HepG2 (cell line): ENCODE measurements around the gene RARA. TPM values are rescaled to one million over a fixed set of nuclear protein-coding genes. Genes with fewer than 3 reads are reported as not detected.

Experiments
- CBX2 ChIP-seq, 2 experiments: fragments of 200-600 bp in 1 of 2; sonication (generic); formaldehyde crosslinking in 1 of 2; IDR thresholded peaks; 2 replicates each; pipeline versions ENCODE4 v1.7.0 to v1.8.1; 2018 to 2022; ENCODE audit warnings: low read depth in 2 of 2, low read length in 1 of 2, mild to moderate bottlenecking in 1 of 2, missing genetic modification reagents in 1 of 2
- CEBPG ChIP-seq: IDR thresholded peaks from 2 replicates; pipeline ENCODE4 v1.6.1; 2016
- DPF2 ChIP-seq: sonication (generic); formaldehyde crosslinking; IDR thresholded peaks from 2 replicates; pipeline ENCODE4 v1.4.0; 2020; ENCODE audit warnings: mild to moderate bottlenecking, low read depth, missing genetic modification reagents, borderline replicate concordance
- EP300 ChIP-seq, 3 experiments: sonication (generic) in 1 of 3; formaldehyde crosslinking in 1 of 3; IDR thresholded peaks; 2 replicates each; pipeline versions ENCODE4 v1.5.1 to v1.6.1; 2011 to 2020; ENCODE audit warnings: low read depth in 2 of 3, low read length in 2 of 3, borderline replicate concordance in 1 of 3, improper control_type of control experiment in 1 of 3, mild to moderate bottlenecking in 1 of 3, missing genetic modification reagents in 1 of 3, moderate library complexity in 1 of 3
- FOXA1 ChIP-seq, 2 experiments: fragments of 450-650 bp in 1 of 2; sonication (generic) in 1 of 2; formaldehyde crosslinking in 1 of 2; IDR thresholded peaks; 2 replicates each; pipeline versions ENCODE4 v1.4.0 to v1.6.1; 2016 to 2020; ENCODE audit warnings: missing genetic modification reagents in 1 of 2
- FOXC1 ChIP-seq: sonication (generic); formaldehyde crosslinking; IDR thresholded peaks from 2 replicates; pipeline ENCODE4 v1.8.0; 2022; ENCODE audit warnings: mild to moderate bottlenecking, missing genetic modification reagents, borderline replicate concordance
- HNRNPLL ChIP-seq: fragments of 200-400 bp; formaldehyde crosslinking; IDR thresholded peaks from 2 replicates; pipeline ENCODE4 v1.6.1; 2017; ENCODE audit warnings: mild to moderate bottlenecking, low read depth, low read length; ENCODE audit not compliant: poor library complexity, severe bottlenecking
- IKZF5 ChIP-seq: IDR thresholded peaks from 2 replicates; pipeline ENCODE4 v1.6.1; 2018; ENCODE audit warnings: missing genetic modification reagents, mild to moderate bottlenecking, missing compliant biosample characterization
- MIXL1 ChIP-seq: IDR thresholded peaks from 2 replicates; pipeline ENCODE4 v1.6.1; 2016
- NCOA2 ChIP-seq: sonication (generic); formaldehyde crosslinking; IDR thresholded peaks from 2 replicates; pipeline ENCODE4 v1.8.0; 2022; ENCODE audit warnings: inconsistent platforms
- NFE2 ChIP-seq: sonication (generic); formaldehyde crosslinking; IDR thresholded peaks from 2 replicates; pipeline ENCODE4 v1.4.0; 2020; ENCODE audit warnings: missing genetic modification reagents
- PRMT3 ChIP-seq: sonication (generic); formaldehyde crosslinking; IDR thresholded peaks from 2 replicates; pipeline ENCODE4 v1.8.1; 2022; ENCODE audit warnings: low read depth, mild to moderate bottlenecking, moderate library complexity, missing genetic modification reagents, borderline replicate concordance
- REL ChIP-seq: sonication (generic); formaldehyde crosslinking; conservative IDR thresholded peaks from 2 replicates; pipeline ENCODE4 v1.8.0; 2022; ENCODE audit warnings: mild to moderate bottlenecking, missing genetic modification reagents, moderate library complexity
- SIN3A ChIP-seq: IDR thresholded peaks from 2 replicates; pipeline ENCODE4 v1.6.1; 2011; ENCODE audit warnings: low read depth, mild to moderate bottlenecking, control low read depth, low read length, borderline replicate concordance
- SOX13 ChIP-seq, 3 experiments: fragments of 450-650 bp in 1 of 3; sonication (generic) in 1 of 3; formaldehyde crosslinking in 1 of 3; IDR thresholded peaks in 2 of 3; conservative IDR thresholded peaks in 1 of 3; 2 replicates each; pipeline versions ENCODE4 v1.5.0 to v1.6.1; 2016 to 2020; ENCODE audit warnings: antibody characterized with exemption in 1 of 3, mild to moderate bottlenecking in 1 of 3, missing compliant biosample characterization in 1 of 3, missing genetic modification reagents in 1 of 3, moderate library complexity in 1 of 3
- SP5 ChIP-seq: IDR thresholded peaks from 2 replicates; pipeline ENCODE4 v1.6.1; 2016; ENCODE audit warnings: low read depth, borderline replicate concordance
- SYNCRIP ChIP-seq: fragments of 200-400 bp; formaldehyde crosslinking; IDR thresholded peaks from 2 replicates; pipeline ENCODE4 v1.6.1; 2018; ENCODE audit warnings: mild to moderate bottlenecking, low read depth, low read length; ENCODE audit not compliant: insufficient read depth
- UBTF ChIP-seq: sonication (generic); formaldehyde crosslinking; IDR thresholded peaks from 2 replicates; pipeline ENCODE4 v1.4.0; 2020; ENCODE audit warnings: mild to moderate bottlenecking, missing genetic modification reagents
- ZBTB39 ChIP-seq: sonication (generic); formaldehyde crosslinking; IDR thresholded peaks from 2 replicates; pipeline ENCODE4 v1.5.0; 2020; ENCODE audit warnings: missing genetic modification reagents
- ZFX ChIP-seq: sonication (generic); formaldehyde crosslinking; IDR thresholded peaks from 2 replicates; pipeline ENCODE4 v1.4.0; 2020; ENCODE audit warnings: mild to moderate bottlenecking, low read depth, missing genetic modification reagents, moderate library complexity
- ZKSCAN5 ChIP-seq: sonication (generic); formaldehyde crosslinking; IDR thresholded peaks from 2 replicates; pipeline ENCODE4 v1.5.1; 2020; ENCODE audit warnings: mild to moderate bottlenecking, missing genetic modification reagents
- ZNF331 ChIP-seq: sonication (generic); formaldehyde crosslinking; IDR thresholded peaks from 2 replicates; pipeline ENCODE4 v1.4.0; 2020; ENCODE audit warnings: missing genetic modification reagents
- ZNF441 ChIP-seq: sonication (generic); formaldehyde crosslinking; IDR thresholded peaks from 2 replicates; pipeline ENCODE4 v1.7.0; 2021; ENCODE audit warnings: missing genetic modification reagents, borderline replicate concordance
- ZNF605 ChIP-seq: sonication (generic); formaldehyde crosslinking; IDR thresholded peaks from 2 replicates; pipeline ENCODE4 v1.8.0; 2022; ENCODE audit warnings: mild to moderate bottlenecking, missing genetic modification reagents
- polyA plus RNA-seq, 8 experiments: library from polyadenylated mRNA; depleted of rRNA in 3 of 8; stranded (reverse) in 7 of 8; unstranded in 1 of 8; fragments of >200 nt; fragmentation: Illumina TruSeq in 4 of 8; extraction: Trizol in 4 of 8; gene quantifications; 2 replicates each; pipeline versions ENCODE4 v1.2.1 to v1.2.3, GENCODE V29; 2011 to 2016; ENCODE audit warnings: low read depth in 4 of 8, missing spikeins in 1 of 8, mixed read lengths in 1 of 8; ENCODE audit not compliant: insufficient read depth in 1 of 8
- total RNA-seq, 5 experiments: library from RNA; depleted of rRNA; stranded (reverse); fragments of >200 nt; fragmentation: Illumina TruSeq; extraction: Trizol; gene quantifications; 2 replicates each; pipeline ENCODE4 v1.2.3, GENCODE V29; 2016; ENCODE audit warnings: low read depth in 1 of 5

RARA gene
- total and polyA plus RNA-seq, 2 of the 13 experiments (the other 11 are each of a cell fraction or from before 2014, with no cell fraction given) = 6.4 to 8.6 TPM

GRCh38 chr17:40326832-40327199 is 17.8 kb downstream of the RARA start (continued):
- TF ChIP-seq UBTF = peak; percentile 45; the same call in 1 of the 2 replicates
- TF ChIP-seq IKZF5 (CRISPR knock-in tag) = 0 out of 2 replicates have a peak, but pooled peaks have one; percentile 29
- no peak for TF ChIP-seq ZNF605 (CRISPR knock-in tag)
- TF ChIP-seq ZNF441 (CRISPR knock-in tag) = no peak
- TF ChIP-seq CBX2 (IDR thresholded peaks at IDR 0.05; ENCODE audit: low read depth, low read length) = no peak
- no peak for TF ChIP-seq CBX2 (CRISPR knock-in tag; IDR thresholded peaks at IDR 0.05; ENCODE audit: low read depth)
- TF ChIP-seq NFE2 = no peak
- TF ChIP-seq SYNCRIP = no peak
- peak; percentile 42; the same call in 1 of the 2 replicates for TF ChIP-seq ZFX (CRISPR knock-in tag)
- TF ChIP-seq SOX13 (IDR thresholded peaks at IDR 0.05) = no peak
- 0 out of 4 replicates have a peak, but pooled peaks of 1 of the 2 experiments have one; percentile 6 for TF ChIP-seq SOX13 (CRISPR knock-in tag; conservative IDR thresholded peaks at IDR 0.05 in 1 of 2, IDR thresholded peaks at IDR 0.05 in 1 of 2)
- 0 out of 2 replicates have a peak, but pooled peaks have one; percentile 10 for TF ChIP-seq CEBPG (CRISPR knock-in tag)
- peak; percentile 71 for TF ChIP-seq SP5
- no peak for TF ChIP-seq FOXA1 (IDR thresholded peaks at IDR 0.05)
- TF ChIP-seq FOXA1 (CRISPR knock-in tag; IDR thresholded peaks at IDR 0.05) = peak; percentile 44; the same call in 1 of the 2 replicates
- 0 out of 4 replicates have a peak, but pooled peaks of 1 of the 2 experiments have one; percentile 31 for TF ChIP-seq EP300 (IDR thresholded peaks at IDR 0.05; ENCODE audit: low read depth in 2 of 2, low read length in 2 of 2)
- TF ChIP-seq EP300 (CRISPR knock-in tag; IDR thresholded peaks at IDR 0.05; ENCODE audit: borderline replicate concordance) = no peak
- no peak for TF ChIP-seq MIXL1
- no peak for TF ChIP-seq ZBTB39 (CRISPR knock-in tag)
- TF ChIP-seq NCOA2 (CRISPR knock-in tag) = peak; percentile 35; the same call in 1 of the 2 replicates
- no peak for TF ChIP-seq SIN3A
- TF ChIP-seq ZKSCAN5 = no peak
- TF ChIP-seq DPF2 (CRISPR knock-in tag) = peak; percentile 16; the same call in 1 of the 2 replicates
- no peak for TF ChIP-seq PRMT3 (CRISPR knock-in tag)
- peak; percentile 42; the same call in 1 of the 2 replicates for TF ChIP-seq ZNF331 (CRISPR knock-in tag)
- TF ChIP-seq REL (CRISPR knock-in tag) = no peak
- TF ChIP-seq HNRNPLL = no peak
- TF ChIP-seq FOXC1 (CRISPR knock-in tag) = peak; percentile 6; the same call in 1 of the 2 replicates
